ENCODE data around the gene ANTXR1. TPM values are rescaled to one million over a fixed set of nuclear protein-coding genes. Genes with fewer than 3 reads are reported as not detected.

ANTXR1 gene
- total RNA-seq, 1 experiment from 2014 or later = 0.66 TPM

GRCh38 chr2:69026026-69026425, 13.0 kb downstream of the ANTXR1 start:
- intact Hi-C loops (cut with micrococcal nuclease; ENCODE audit: unreplicated experiment) = loop anchor here (1.0 to 5.0 kb wide), 2 partner anchors 181 to 281 kb away; no protein-coding TSS in a partner anchor
- peaks cover 2% of the 10 kb centered on the region for H3K9me3 Mint-ChIP-seq (ENCODE audit: low read depth, unreplicated experiment)

GRCh38 chr2:69026691-69027459, 13.9 kb downstream of the ANTXR1 start:
- no peak overlapping the region for H3K4me3 Mint-ChIP-seq (ENCODE audit: low read depth, unreplicated experiment)
- H3K36me3 Mint-ChIP-seq (ENCODE audit: insufficient read depth, unreplicated experiment) = no peaks in the 10 kb centered on the region
- H3K27me3 Mint-ChIP-seq (ENCODE audit: unreplicated experiment) = peaks cover 18% of the 10 kb centered on the region
- intact Hi-C loops (cut with micrococcal nuclease; ENCODE audit: unreplicated experiment) = loop anchor here (1.0 to 5.0 kb wide), 2 partner anchors 180 to 280 kb away; no protein-coding TSS in a partner anchor
- CTCF ChIA-PET = interaction anchor here (0.7 kb wide), 1 partner anchor 378 kb away, joined by 3 read pairs; no protein-coding TSS in a partner anchor
- TF ChIP-seq CTCF (IDR thresholded peaks at IDR 0.05; ENCODE audit: unreplicated experiment) = no peak
- H3K27ac Mint-ChIP-seq (ENCODE audit: unreplicated experiment) = no peak overlapping the region
- no peak for DNase-seq
- H3K4me1 Mint-ChIP-seq (ENCODE audit: low read depth, unreplicated experiment) = no peaks in the 10 kb centered on the region
- peaks cover 2% of the 10 kb centered on the region for H3K9me3 Mint-ChIP-seq (ENCODE audit: low read depth, unreplicated experiment)
- BruUV-seq (replicated peaks) = no TSS peak

More at GRCh38 chr2:69026026-69026425, 13.0 kb downstream of the ANTXR1 start:
- no peak overlapping the region for H3K27ac Mint-ChIP-seq (ENCODE audit: unreplicated experiment)
- peak; percentile 57 for TF ChIP-seq CTCF (IDR thresholded peaks at IDR 0.05; ENCODE audit: unreplicated experiment)
- H3K4me1 Mint-ChIP-seq (ENCODE audit: low read depth, unreplicated experiment) = no peaks in the 10 kb centered on the region
- no peak overlapping the region for H3K4me3 Mint-ChIP-seq (ENCODE audit: low read depth, unreplicated experiment)
- no TSS peak for BruUV-seq (replicated peaks)
- peak; percentile 66 for DNase-seq
- CTCF ChIA-PET = no interaction called here
- no peaks in the 10 kb centered on the region for H3K36me3 Mint-ChIP-seq (ENCODE audit: insufficient read depth, unreplicated experiment)
- H3K27me3 Mint-ChIP-seq (ENCODE audit: unreplicated experiment) = peaks cover 15% of the 10 kb centered on the region

- peaks cover 2% of the 10 kb centered on the region for H3K9me3 Mint-ChIP-seq (ENCODE audit: low read depth, unreplicated experiment)
- H3K36me3 Mint-ChIP-seq (ENCODE audit: insufficient read depth, unreplicated experiment) = no peaks in the 10 kb centered on the region
- no peak overlapping the region for H3K4me3 Mint-ChIP-seq (ENCODE audit: low read depth, unreplicated experiment)
- H3K27me3 Mint-ChIP-seq (ENCODE audit: unreplicated experiment) = peaks cover 53% of the 10 kb centered on the region
- no peaks in the 10 kb centered on the region for H3K4me1 Mint-ChIP-seq (ENCODE audit: low read depth, unreplicated experiment)
- BruUV-seq (replicated peaks) = no TSS peak
- CTCF ChIA-PET = interaction anchor here (0.7 kb wide), 1 partner anchor 28 kb away, joined by 3 read pairs; no protein-coding TSS in a partner anchor
- TF ChIP-seq CTCF (IDR thresholded peaks at IDR 0.05; ENCODE audit: unreplicated experiment) = no peak
- intact Hi-C loops (cut with micrococcal nuclease; ENCODE audit: unreplicated experiment) = no loop called here
- no peak for DNase-seq
- no peak overlapping the region for H3K27ac Mint-ChIP-seq (ENCODE audit: unreplicated experiment)
Observed at GRCh38 chr2:69030800-69031428, 17.9 kb downstream of the ANTXR1 start.

- CTCF ChIA-PET = interaction anchor here (0.7 kb wide), 1 partner anchor 28 kb away, joined by 3 read pairs; no protein-coding TSS in a partner anchor
- intact Hi-C loops (cut with micrococcal nuclease; ENCODE audit: unreplicated experiment) = no loop called here
Observed at GRCh38 chr2:69031466-69031865, 18.5 kb downstream of the ANTXR1 start.

More at GRCh38 chr2:69031466-69031865, 18.5 kb downstream of the ANTXR1 start:
- no peak for TF ChIP-seq CTCF (IDR thresholded peaks at IDR 0.05; ENCODE audit: unreplicated experiment)
- no peak overlapping the region for H3K27ac Mint-ChIP-seq (ENCODE audit: unreplicated experiment)
- no peak for DNase-seq
- no TSS peak for BruUV-seq (replicated peaks)
- peaks cover 56% of the 10 kb centered on the region for H3K27me3 Mint-ChIP-seq (ENCODE audit: unreplicated experiment)
- no peak overlapping the region for H3K4me3 Mint-ChIP-seq (ENCODE audit: low read depth, unreplicated experiment)
- H3K4me1 Mint-ChIP-seq (ENCODE audit: low read depth, unreplicated experiment) = no peaks in the 10 kb centered on the region
- H3K36me3 Mint-ChIP-seq (ENCODE audit: insufficient read depth, unreplicated experiment) = no peaks in the 10 kb centered on the region
- H3K9me3 Mint-ChIP-seq (ENCODE audit: low read depth, unreplicated experiment) = peaks cover 2% of the 10 kb centered on the region

Data from Calu3 (cell line).